ENCODE measurements around the gene STPG2. TPM values are rescaled to one million over a fixed set of nuclear protein-coding genes. Genes with fewer than 3 reads are reported as not detected.

Gene STPG2
- total and polyA plus RNA-seq, 2 donors (not counting 1 experiment from before 2014, with no cell fraction given) = 0.13 to 0.49 TPM

GRCh38 chr4:97778174-97778573 lies 365.1 kb downstream of the STPG2 start:
- POLR2A ChIA-PET = no interaction called here
- CTCF ChIA-PET = no interaction called here

GRCh38 chr4:97774347-97774989 lies 368.8 kb downstream of the STPG2 start:
- no peaks in the 10 kb centered on the region for H3K36me3 ChIP-seq (replicated peaks in 1 of 2; ENCODE audit: control extremely low read depth in 1 of 2, control insufficient read depth in 1 of 2, extremely low read depth in 1 of 2, insufficient read depth in 2 of 2, low read length in 1 of 2)
- H3K27ac Mint-ChIP-seq = no peak overlapping the region
- no peaks in the 10 kb centered on the region for H3K4me1 Mint-ChIP-seq
- no peak overlapping the region for H3K4me2 ChIP-seq (replicated peaks; ENCODE audit: low read depth, low read length, poor library complexity, severe bottlenecking)
- intact Hi-C loops (cut with micrococcal nuclease) = no loop called here
- H3K4me1 ChIP-seq (ENCODE audit: control insufficient read depth in 2 of 2, insufficient read depth in 2 of 2, low read length in 2 of 2) = no peaks in the 10 kb centered on the region
- no peaks in the 10 kb centered on the region for H3K27me3 Mint-ChIP-seq
- H3K27me3 ChIP-seq (replicated peaks in 1 of 4; ENCODE audit: control extremely low read depth in 1 of 4, control insufficient read depth in 3 of 4, insufficient read depth in 4 of 4, low read length in 3 of 4) = no peaks in the 10 kb centered on the region
- no peak overlapping the region for H3K27ac ChIP-seq (ENCODE audit: low read length in 2 of 2)
- TF ChIP-seq CTCF (IDR thresholded peaks at IDR 0.05) (no peak), EZH2 (IDR thresholded peaks at IDR 0.05; ENCODE audit: borderline replicate concordance, insufficient read depth, low read depth, low read length, poor library complexity, severe bottlenecking) (no peak)
- H3K9ac ChIP-seq (ENCODE audit: low read length) = no peak overlapping the region
- no peaks in the 10 kb centered on the region for H3K9me3 Mint-ChIP-seq (ENCODE audit: insufficient read depth)
- H3K4me3 ChIP-seq (ENCODE audit: control extremely low read depth in 1 of 5, extremely low read depth in 1 of 5, insufficient read depth in 1 of 5, low read depth in 2 of 5, low read length in 4 of 5) = no peak overlapping the region
- H4K20me1 ChIP-seq (ENCODE audit: control insufficient read depth, insufficient read depth, low read length, poor library complexity, severe bottlenecking) = no peaks in the 10 kb centered on the region
- ChIA-PET CTCF (no interaction called here), POLR2A (no interaction called here)
- H3K4me3 Mint-ChIP-seq = no peak overlapping the region
- no peak for ATAC-seq (ENCODE audit: low read depth)
- no peak overlapping the region for H2AFZ ChIP-seq (ENCODE audit: insufficient read depth, low read depth, low read length, poor library complexity, severe bottlenecking)
- no peak for DNase-seq
- 100% methylated on average over 1 of the region's 2 CpGs for WGBS (ENCODE audit: insufficient coverage)
- H3K9me3 ChIP-seq (ENCODE audit: control extremely low read depth in 1 of 3, control insufficient read depth in 2 of 3, insufficient read depth in 1 of 3, low read length in 2 of 3) = peaks cover 0 to 8% (median 0%) of the 10 kb centered on the region in 3 donors
- no peaks in the 10 kb centered on the region for H3K79me2 ChIP-seq (ENCODE audit: control insufficient read depth, insufficient read depth, low read length)

More at GRCh38 chr4:97778174-97778573, 365.1 kb downstream of the STPG2 start:
- Mint-ChIP-seq H3K27ac (no peak overlapping the region), H3K4me3 (no peak overlapping the region), H3K4me1 (no peaks in the 10 kb centered on the region), H3K9me3 (ENCODE audit: insufficient read depth) (no peaks in the 10 kb centered on the region), H3K27me3 (no peaks in the 10 kb centered on the region)
- H3K4me1 ChIP-seq (ENCODE audit: control insufficient read depth in 2 of 2, insufficient read depth in 2 of 2, low read length in 2 of 2) = no peaks in the 10 kb centered on the region
- ATAC-seq (ENCODE audit: low read depth) (no peak), DNase-seq (no peak)
- TF ChIP-seq CTCF (IDR thresholded peaks at IDR 0.05) (no peak), EZH2 (IDR thresholded peaks at IDR 0.05; ENCODE audit: borderline replicate concordance, insufficient read depth, low read depth, low read length, poor library complexity, severe bottlenecking) (no peak)
- H3K27ac ChIP-seq (ENCODE audit: low read length in 2 of 2) = no peak overlapping the region
- WGBS (ENCODE audit: insufficient coverage) = 95% methylated on average over 10 of the region's 10 CpGs
- H3K4me3 ChIP-seq (ENCODE audit: control extremely low read depth in 1 of 5, extremely low read depth in 1 of 5, insufficient read depth in 1 of 5, low read depth in 2 of 5, low read length in 4 of 5) = no peak overlapping the region
- no peaks in the 10 kb centered on the region for H3K36me3 ChIP-seq (replicated peaks in 1 of 2; ENCODE audit: control extremely low read depth in 1 of 2, control insufficient read depth in 1 of 2, extremely low read depth in 1 of 2, insufficient read depth in 2 of 2, low read length in 1 of 2)
- no peak overlapping the region for H3K9ac ChIP-seq (ENCODE audit: low read length)
- H4K20me1 ChIP-seq (ENCODE audit: control insufficient read depth, insufficient read depth, low read length, poor library complexity, severe bottlenecking) = no peaks in the 10 kb centered on the region
- peaks cover 0 to 8% (median 0%) of the 10 kb centered on the region in 3 donors for H3K9me3 ChIP-seq (ENCODE audit: control extremely low read depth in 1 of 3, control insufficient read depth in 2 of 3, insufficient read depth in 1 of 3, low read length in 2 of 3)
- no peaks in the 10 kb centered on the region for H3K79me2 ChIP-seq (ENCODE audit: control insufficient read depth, insufficient read depth, low read length)
- intact Hi-C loops (cut with micrococcal nuclease) = no loop called here
- no peak overlapping the region for H2AFZ ChIP-seq (ENCODE audit: insufficient read depth, low read depth, low read length, poor library complexity, severe bottlenecking)
- no peaks in the 10 kb centered on the region for H3K27me3 ChIP-seq (replicated peaks in 1 of 4; ENCODE audit: control extremely low read depth in 1 of 4, control insufficient read depth in 3 of 4, insufficient read depth in 4 of 4, low read length in 3 of 4)
- H3K4me2 ChIP-seq (replicated peaks; ENCODE audit: low read depth, low read length, poor library complexity, severe bottlenecking) = no peak overlapping the region

All from B cell (primary cell).